Prostate gland (tissue), 2 donors: ENCODE data around the gene TRPC1. TPM values are rescaled to one million over a fixed set of nuclear protein-coding genes. Genes with fewer than 3 reads are reported as not detected.

ENCODE experiments used
- DNase-seq: peaks from one replicate; pipeline ENCODE4 v3.0.0-alpha.2; 2019; ENCODE audit warnings: low spot score
- H3K27ac ChIP-seq, 2 donors: fragments of 200-600 bp; sonication (generic); 2 replicates each; pipeline ENCODE4 v1.5.1; 2017 to 2019
- H3K27me3 ChIP-seq: fragments of 200-600 bp; sonication (generic); replicated peaks from 2 replicates; pipeline ENCODE4 v1.5.1; 2019; ENCODE audit not compliant: insufficient read depth
- H3K36me3 ChIP-seq, 2 donors: fragments of 200-600 bp; sonication (generic); 1 replicate in 1 of 2; 2 replicates in 1 of 2; pipeline versions ENCODE4 v1.5.1 to v1.8.1; 2017 to 2019
- H3K4me1 ChIP-seq: fragments of 200-600 bp; sonication (generic); replicated peaks from 2 replicates; pipeline ENCODE4 v1.5.1; 2019
- H3K4me3 ChIP-seq, 2 donors: fragments of 200-600 bp; sonication (generic); 2 replicates each; pipeline ENCODE4 v1.5.1; 2017 to 2019
- H3K9me3 ChIP-seq: fragments of 200-600 bp; sonication (generic); 2 replicates; pipeline ENCODE4 v1.5.1; 2017
- CTCF ChIP-seq, 4 experiments: fragments of 200-600 bp in 2 of 4; fragments of 450-650 bp in 2 of 4; sonication (generic) in 2 of 4; IDR thresholded peaks; 1 replicate in 3 of 4; 2 replicates in 1 of 4; pipeline ENCODE4 v1.5.1; 2016 to 2019; ENCODE audit warnings: antibody characterized with exemption in 4 of 4, mild to moderate bottlenecking in 2 of 4, moderate library complexity in 2 of 4
- POLR2A ChIP-seq: fragments of 450-650 bp; IDR thresholded peaks from one replicate; pipeline ENCODE4 v1.6.1; 2016; ENCODE audit warnings: antibody characterized with exemption, mild to moderate bottlenecking
- POLR2AphosphoS5 ChIP-seq: sonication (generic); formaldehyde crosslinking; IDR thresholded peaks from one replicate; pipeline ENCODE4 v1.6.1; 2017; ENCODE audit warnings: antibody characterized with exemption
- WGBS: methylation state at CpG from one replicate; pipeline ENCODE4 v1.1.5; 2018; 5-methylcytosine and 5-hydroxymethylcytosine counted together
- intact Hi-C: fragments of 100-400 bp; cut with DNase I; formaldehyde crosslinking; loops from one replicate; pipeline ENCODE4 v1.14.2; 2022
- total RNA-seq, 2 donors: library from RNA; depleted of rRNA; stranded (reverse); fragments of >200 nt; gene quantifications; one replicate each; pipeline ENCODE4 v1.1.0, GENCODE V29; 2016

The TRPC1 gene
- total RNA-seq = 10 to 100 TPM in 1 of 2 donors, 1 to 10 TPM in 1; 8.1 to 12.8 TPM

DNA sequence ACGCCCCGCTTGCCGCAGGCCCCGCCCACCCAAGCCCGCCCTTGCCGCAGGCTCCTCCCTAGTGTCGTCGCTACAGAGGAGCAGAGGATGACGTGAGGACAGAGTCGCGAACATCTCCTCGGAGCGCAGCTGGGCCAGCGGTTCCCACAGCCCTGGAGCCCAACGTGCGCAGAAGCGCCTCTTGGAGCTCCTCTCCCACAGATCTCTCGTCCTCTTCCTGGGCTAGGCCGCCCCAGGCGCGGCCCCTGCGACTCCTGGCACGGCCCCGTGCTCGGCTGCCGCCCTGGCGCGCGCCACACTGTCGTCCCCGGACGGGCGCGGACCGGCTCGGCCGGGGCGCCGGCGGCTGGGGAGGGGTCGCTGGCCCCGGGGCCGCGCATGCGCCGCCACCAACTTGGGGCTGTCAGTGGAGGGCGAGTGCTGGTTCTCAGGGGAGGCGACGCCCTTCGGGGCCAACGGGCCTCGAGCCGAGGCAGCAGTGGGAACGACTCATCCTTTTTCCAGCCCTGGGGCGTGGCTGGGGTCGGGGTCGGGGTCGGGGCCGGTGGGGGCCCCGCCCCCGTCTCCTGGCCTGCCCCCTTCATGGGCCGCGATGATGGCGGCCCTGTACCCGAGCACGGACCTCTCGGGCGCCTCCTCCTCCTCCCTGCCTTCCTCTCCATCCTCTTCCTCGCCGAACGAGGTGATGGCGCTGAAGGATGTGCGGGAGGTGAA lies at the start of gene TRPC1:
TRPC1 (plus strand) TSS at position 67 of the 714 bp plus-strand sequence; CDS start at position 593, 526 bp downstream.
- H3K27ac ChIP-seq = peak within 1 kb of the TSS; percentile 70 to 83
- under 1% methylated on average over 64 of the region's 73 CpGs for WGBS
- H3K27me3 ChIP-seq = no peaks in the 10 kb centered on the region
- peak; percentile 58 for DNase-seq
- no peak for TF ChIP-seq CTCF (IDR thresholded peaks at IDR 0.05)
- peak; percentile 68 for TF ChIP-seq POLR2AphosphoS5
- TF ChIP-seq POLR2A = peak; percentile 77
- peak within 1 kb of the TSS; percentile 70 to 81 for H3K4me3 ChIP-seq
- intact Hi-C loops = loop anchor here (10.0 kb wide), 1 partner anchor 281 kb away; the partner anchor contains the start of gene U2SURP
- H3K36me3 ChIP-seq = no peaks in the 10 kb centered on the region
- H3K4me1 ChIP-seq = no peaks in the 10 kb centered on the region
- H3K9me3 ChIP-seq = no peaks in the 10 kb centered on the region

- no peak for TF ChIP-seq CTCF (IDR thresholded peaks at IDR 0.05)
- TF ChIP-seq POLR2AphosphoS5 = no peak
- Histone ChIP-seq H3K4me1 (no peaks in the 10 kb centered on the region), H3K9me3 (no peaks in the 10 kb centered on the region), H3K4me3 (no peak overlapping the region), H3K36me3 (no peaks in the 10 kb centered on the region), H3K27me3 (no peaks in the 10 kb centered on the region), H3K27ac (no peak overlapping the region)
- intact Hi-C loops = no loop called here
- no peak for DNase-seq
- 77% methylated on average over 2 of the region's 2 CpGs for WGBS
Measured at GRCh38 chr3:142676151-142676550, 47.7 kb upstream of the TRPC1 start.

DNA sequence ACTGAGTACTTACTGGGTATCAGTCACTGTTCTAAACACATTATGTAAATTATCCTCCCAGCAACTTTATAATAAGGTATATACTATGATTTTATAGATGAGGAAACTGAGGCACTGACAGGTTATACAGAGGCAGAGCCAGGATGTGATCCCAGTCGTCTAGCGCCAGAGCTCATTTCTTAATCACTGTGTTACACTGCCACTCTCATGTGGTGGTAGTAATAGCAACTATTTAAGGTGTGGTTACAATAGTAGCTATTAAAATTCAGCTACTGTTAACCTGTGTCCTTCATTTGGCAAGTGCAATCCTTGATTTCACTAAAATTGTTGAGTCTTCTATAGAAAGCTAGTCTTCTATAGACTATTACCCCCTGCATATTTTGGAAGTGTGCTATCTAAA lies 43.1 kb upstream of the TRPC1 start:
- WGBS = 82% methylated on average over 2 of the region's 2 CpGs
- Histone ChIP-seq H3K9me3 (no peaks in the 10 kb centered on the region), H3K4me3 (no peak overlapping the region), H3K4me1 (no peaks in the 10 kb centered on the region), H3K27ac (no peak overlapping the region), H3K27me3 (no peaks in the 10 kb centered on the region), H3K36me3 (no peaks in the 10 kb centered on the region)
- intact Hi-C loops = no loop called here
- no peak for DNase-seq
- no peak for TF ChIP-seq POLR2AphosphoS5
- no peak for TF ChIP-seq POLR2A
- no peak for TF ChIP-seq CTCF (IDR thresholded peaks at IDR 0.05)

GRCh38 chr3:142690613-142691012 lies 33.2 kb upstream of the TRPC1 start:
- no peaks in the 10 kb centered on the region for H3K36me3 ChIP-seq
- H3K4me1 ChIP-seq = no peaks in the 10 kb centered on the region
- H3K9me3 ChIP-seq = no peaks in the 10 kb centered on the region
- H3K4me3 ChIP-seq = no peak overlapping the region
- TF ChIP-seq POLR2A (no peak), POLR2AphosphoS5 (no peak), CTCF (IDR thresholded peaks at IDR 0.05) (no peak)
- H3K27ac ChIP-seq = no peak overlapping the region
- 91% methylated on average over 2 of the region's 2 CpGs for WGBS
- no peak for DNase-seq
- intact Hi-C loops = no loop called here
- H3K27me3 ChIP-seq = no peaks in the 10 kb centered on the region

- no peaks in the 10 kb centered on the region for H3K36me3 ChIP-seq
- intact Hi-C loops = no loop called here
- H3K4me1 ChIP-seq = no peaks in the 10 kb centered on the region
- H3K27me3 ChIP-seq = no peaks in the 10 kb centered on the region
- no peak for TF ChIP-seq POLR2AphosphoS5
- TF ChIP-seq POLR2A = no peak
- TF ChIP-seq CTCF (IDR thresholded peaks at IDR 0.05) = no peak
- H3K9me3 ChIP-seq = no peaks in the 10 kb centered on the region
- DNase-seq = no peak
- no peak overlapping the region for H3K4me3 ChIP-seq
- 73% methylated on average over 2 of the region's 2 CpGs for WGBS
- H3K27ac ChIP-seq = no peak overlapping the region
Measured at GRCh38 chr3:142691527-142691926, 32.3 kb upstream of the TRPC1 start.
